ENCODE measurements around the gene MKS1. TPM values are rescaled to one million over a fixed set of nuclear protein-coding genes. Genes with fewer than 3 reads are reported as not detected.

Gene MKS1
- total and polyA plus RNA-seq, 2 of the 8 experiments (the other 6 are each of a cell fraction or from before 2014, with no cell fraction given), result 12.0 to 21.7 TPM

DNA sequence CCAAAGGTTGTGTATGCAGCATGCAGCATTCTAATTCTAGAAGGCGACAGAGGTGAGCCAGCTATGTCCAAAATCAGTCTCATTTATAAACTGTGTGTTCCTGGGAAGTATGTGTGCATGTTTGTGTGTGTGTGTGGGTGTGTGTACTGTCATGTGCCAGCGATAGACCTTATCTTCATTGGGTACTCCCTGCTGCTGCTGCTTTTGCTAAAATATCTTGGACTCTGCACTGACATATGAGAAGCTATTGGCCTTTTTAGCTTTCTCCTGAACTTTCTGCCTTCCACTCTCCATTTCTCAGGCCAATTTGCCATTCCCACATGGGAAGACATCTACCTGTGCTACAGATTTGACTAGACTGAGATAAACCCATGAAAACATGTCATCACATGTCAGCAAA lies 17.3 kb upstream of the MKS1 start:
- Histone ChIP-seq H3K36me3 (ENCODE audit: control insufficient read depth in 2 of 4, insufficient read depth in 4 of 4, low read length in 3 of 4) (no peaks in the 10 kb centered on the region), H3K4ac (replicated peaks; ENCODE audit: insufficient read length, low read depth, low read length) (no peak overlapping the region), H3K18ac (ENCODE audit: extremely low read depth, low read length) (no peak overlapping the region), H3K23me2 (ENCODE audit: low read depth, low read length) (no peaks in the 10 kb centered on the region), H3K27me3 (replicated peaks in 1 of 4; ENCODE audit: control insufficient read depth in 3 of 4, extremely low read depth in 1 of 4, insufficient read depth in 3 of 4, low read length in 3 of 4) (peaks cover 0 to 9% (median 5%) of the 10 kb centered on the region in 4 experiments; a peak in 4 of 7 replicates), H2AK5ac (ENCODE audit: low read depth, low read length) (0 out of 2 replicates have a peak overlapping the region, but pooled peaks have one; percentile 8), H4K91ac (replicated peaks; ENCODE audit: insufficient read length, low read length) (no peak overlapping the region), H3K23ac (ENCODE audit: insufficient read length) (no peak overlapping the region), H3K14ac (ENCODE audit: insufficient read length) (no peak overlapping the region), H2AFZ (ENCODE audit: low read length) (no peak overlapping the region), H3K9me3 (ENCODE audit: insufficient read depth in 2 of 2, low read depth in 1 of 2, low read length in 1 of 2) (no peaks in the 10 kb centered on the region), H3K9ac (replicated peaks in 1 of 4; ENCODE audit: extremely low read depth in 1 of 4, low read depth in 3 of 4, low read length in 3 of 4) (no peak overlapping the region), H2BK5ac (ENCODE audit: low read depth, low read length) (no peak overlapping the region), H2BK15ac (ENCODE audit: low read length) (no peak overlapping the region), H3K4me2 (ENCODE audit: insufficient read depth in 1 of 2, low read depth in 2 of 2, low read length in 2 of 2) (no peak overlapping the region), H3K56ac (replicated peaks; ENCODE audit: insufficient read length, low read depth, low read length) (no peak overlapping the region), H2BK120ac (replicated peaks; ENCODE audit: low read depth, low read length) (no peak overlapping the region), H3K79me1 (ENCODE audit: low read depth, low read length) (no peaks in the 10 kb centered on the region), H2BK20ac (ENCODE audit: low read length) (no peak overlapping the region), H2BK12ac (ENCODE audit: low read depth, low read length) (no peak overlapping the region), H3K4me1 (replicated peaks in 1 of 4; ENCODE audit: control insufficient read depth in 3 of 4, insufficient read depth in 4 of 4, low read length in 3 of 4) (no peaks in the 10 kb centered on the region), H3K27ac (ENCODE audit: low read depth, low read length) (no peak overlapping the region), H3K79me2 (ENCODE audit: control insufficient read depth in 1 of 2, insufficient read depth in 2 of 2, low read length in 2 of 2) (no peaks in the 10 kb centered on the region), H4K5ac (ENCODE audit: insufficient read length, low read depth, low read length) (no peak overlapping the region), H4K20me1 (replicated peaks in 1 of 2; ENCODE audit: control insufficient read depth in 1 of 2, insufficient read depth in 2 of 2, low read length in 2 of 2) (no peaks in the 10 kb centered on the region), H3K4me3 (ENCODE audit: extremely low read depth in 1 of 4, insufficient read depth in 2 of 4, low read depth in 3 of 4, low read length in 4 of 4) (no peak overlapping the region), H4K8ac (ENCODE audit: extremely low read depth, insufficient read depth, low read length) (no peak overlapping the region)
- ChIA-PET CTCF (ENCODE audit: partially characterized antibody) (interaction anchor here (1.2 to 4.5 kb wide), 9 partner anchors 10 to 81 kb away, joined by 3 to 50 read pairs (median 5); partner anchors contain the start of gene MKS1), POLR2A (ENCODE audit: partially characterized antibody) (interaction anchor here (0.9 to 2.0 kb wide), 2 partner anchors 13 to 22 kb away, joined by 3 to 6 read pairs; no protein-coding TSS in a partner anchor)
- FAIRE-seq, result no peak
- 88% methylated on average over 2 of the region's 2 CpGs; no CpG with 5 or more reads in 1 of the 2 experiments for WGBS, 2 experiments (ENCODE audit: extremely low coverage in 1 of 2, insufficient coverage in 1 of 2, insufficient read length in 1 of 2, insufficient replicate concordance in 2 of 2, low coverage in 1 of 2, low lambda C conversion rate in 2 of 2, missing lambda C conversion rate in 1 of 2)
- DNase-seq (ENCODE audit: low read depth in 1 of 2, low spot score in 2 of 2), result no peak
- no peak for TF ChIP-seq KDM5A (IDR thresholded peaks at IDR 0.05; ENCODE audit: low read length)
- TF ChIP-seq TAF7 (optimal IDR thresholded peaks at IDR 0.05; ENCODE audit: borderline replicate concordance, low read depth, low read length), result no peak
- TF ChIP-seq SP1 (IDR thresholded peaks at IDR 0.05; ENCODE audit: low read depth, low read length), result no peak
- TF ChIP-seq TEAD4 (IDR thresholded peaks at IDR 0.05; ENCODE audit: low read depth, low read length), result no peak
- no peak for TF ChIP-seq BCL11A (IDR thresholded peaks at IDR 0.05; ENCODE audit: low read depth in 2 of 2, low read length in 2 of 2)
- TF ChIP-seq CTBP2 (IDR thresholded peaks at IDR 0.05; ENCODE audit: borderline replicate concordance, insufficient read depth, insufficient read length, low read length), result no peak
- TF ChIP-seq CBX5 (IDR thresholded peaks at IDR 0.05; ENCODE audit: low read depth, low read length), result no peak
- no peak for TF ChIP-seq HDAC6 (IDR thresholded peaks at IDR 0.05; ENCODE audit: low read depth, low read length)

Data from H1 (cell line).